Activated gamma-delta T cell (primary cell): Measurements from ENCODE around the gene HMCN1.

Source experiments
- DNase-seq: peaks from one replicate; lab custom pipeline; 2025; lab: John Stamatoyannopoulos, UW

HMCN1 gene

DNA sequence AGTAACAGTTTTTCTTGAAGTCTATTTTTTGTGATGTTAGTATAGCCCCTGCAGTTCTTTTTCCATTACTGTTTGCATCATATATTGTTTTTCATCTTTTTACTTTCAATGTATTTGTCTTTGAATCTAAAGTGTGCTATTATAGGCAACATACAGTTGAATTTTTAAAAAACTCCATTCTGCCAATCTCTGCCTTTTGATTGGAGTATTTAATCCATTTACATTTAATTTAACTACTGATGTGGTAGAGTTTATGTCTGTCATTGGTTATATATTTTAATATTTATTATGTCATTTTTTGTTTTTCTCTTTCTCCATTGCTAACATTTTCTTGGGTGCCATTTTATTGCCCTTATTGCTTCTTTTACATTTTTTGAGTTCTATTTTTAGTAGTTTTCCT lies 296.3 kb downstream of the HMCN1 start:
- DNase-seq: no peak

DNA sequence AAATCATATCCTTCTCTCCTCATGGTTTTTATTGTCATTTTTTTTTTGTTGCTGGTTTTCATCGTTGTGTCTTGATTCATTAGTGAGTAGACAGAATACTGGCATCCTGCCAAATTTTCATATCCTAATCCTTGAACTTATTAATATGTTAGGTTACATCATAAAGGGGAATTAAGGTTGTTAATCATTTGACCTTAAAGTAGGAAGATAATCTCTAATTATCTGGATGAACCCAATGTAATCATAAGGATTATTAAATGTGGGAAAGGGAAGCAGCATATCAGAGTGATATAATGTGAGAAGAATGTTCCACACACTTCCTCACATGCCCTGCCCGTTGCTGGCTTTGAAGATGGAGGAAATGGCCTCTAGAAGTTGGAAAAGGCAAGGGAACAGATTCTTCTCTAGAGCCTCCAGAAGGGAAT lies 299.7 kb downstream of the HMCN1 start:
- DNase-seq: no peak

DNA sequence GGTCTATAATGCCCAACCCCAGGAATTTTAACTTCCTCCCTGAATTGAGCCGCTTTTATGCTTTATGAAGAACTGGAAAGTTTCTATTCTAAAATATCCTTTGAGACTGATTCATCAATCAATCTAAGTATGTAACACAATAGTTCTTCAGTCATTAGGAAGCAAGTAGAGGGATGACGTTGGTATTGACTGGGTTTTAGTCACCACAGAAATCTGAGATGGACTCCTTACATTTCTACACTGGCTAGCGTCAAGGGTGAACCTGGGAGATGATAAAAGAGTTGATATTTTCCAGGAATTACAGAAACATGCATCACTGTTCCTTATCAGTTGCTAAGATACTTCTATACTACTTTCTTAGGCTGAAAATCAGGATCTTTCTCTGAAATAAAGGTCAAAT lies 308.0 kb downstream of the HMCN1 start:
- DNase-seq: no peak

- no peak for DNase-seq
These were observed 309.1 kb downstream of the HMCN1 start for GRCh38 chr1:186043296-186043695.

DNA sequence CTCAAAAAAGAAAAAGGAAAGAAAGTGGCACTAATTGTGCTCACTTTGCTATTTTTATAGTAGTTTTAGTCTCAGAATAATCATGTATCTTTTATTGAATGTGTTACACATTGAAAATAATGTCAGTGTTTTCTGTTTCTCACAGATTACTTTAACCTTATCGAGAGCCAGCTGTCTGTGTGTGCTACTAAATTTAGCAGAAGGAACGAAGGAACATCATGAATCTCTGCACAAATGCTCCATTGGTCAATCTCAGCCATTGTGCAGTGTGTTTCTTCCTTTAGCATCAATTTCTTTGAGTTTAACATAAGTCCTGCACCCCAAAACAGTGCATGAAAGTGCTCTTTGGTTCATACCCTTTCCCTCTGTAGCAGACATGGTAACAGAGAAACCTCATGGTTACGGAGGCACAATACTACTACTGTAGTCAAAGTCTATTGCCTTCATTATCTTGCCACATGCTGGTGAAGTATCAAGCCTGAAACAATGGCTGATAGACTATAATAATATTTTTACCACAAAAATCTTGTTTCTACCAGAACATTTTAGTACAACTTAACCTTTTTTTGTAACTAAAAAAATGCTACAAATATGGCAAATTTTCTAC lies 310.0 kb downstream of the HMCN1 start:
- no peak for DNase-seq

- no peak for DNase-seq
These were observed 312.4 kb downstream of the HMCN1 start for GRCh38 chr1:186046437-186047211.

DNA sequence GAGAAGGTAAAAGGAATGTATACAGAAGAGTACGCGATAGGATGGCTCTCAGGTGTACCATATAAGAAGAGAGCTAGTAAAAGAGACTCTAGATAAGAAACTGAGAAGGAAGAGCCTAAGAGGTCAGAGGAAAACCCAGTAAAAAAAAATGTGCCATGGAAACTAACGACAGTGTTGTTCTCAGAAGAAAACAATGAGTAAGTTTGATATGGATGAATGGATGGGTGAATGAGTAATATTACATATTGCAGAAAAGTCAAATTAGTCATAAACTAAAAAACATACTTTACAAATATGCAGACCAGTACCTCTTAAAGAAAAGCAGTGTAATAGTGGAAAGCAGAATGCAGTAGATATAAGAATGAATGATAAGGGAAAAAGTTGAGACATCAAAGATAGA lies 316.2 kb downstream of the HMCN1 start:
- no peak for DNase-seq

GRCh38 chr1:186054003-186054402 lies 319.8 kb downstream of the HMCN1 start:
- DNase-seq: no peak

GRCh38 chr1:186054932-186055331 lies 320.7 kb downstream of the HMCN1 start:
- DNase-seq: no peak

- no peak for DNase-seq
These were observed 321.7 kb downstream of the HMCN1 start for GRCh38 chr1:186055846-186056245.

- no peak for DNase-seq
These were observed 322.9 kb downstream of the HMCN1 start for GRCh38 chr1:186057086-186057485.

- no peak for DNase-seq
These were observed 325.1 kb downstream of the HMCN1 start for GRCh38 chr1:186059311-186059710.

DNA sequence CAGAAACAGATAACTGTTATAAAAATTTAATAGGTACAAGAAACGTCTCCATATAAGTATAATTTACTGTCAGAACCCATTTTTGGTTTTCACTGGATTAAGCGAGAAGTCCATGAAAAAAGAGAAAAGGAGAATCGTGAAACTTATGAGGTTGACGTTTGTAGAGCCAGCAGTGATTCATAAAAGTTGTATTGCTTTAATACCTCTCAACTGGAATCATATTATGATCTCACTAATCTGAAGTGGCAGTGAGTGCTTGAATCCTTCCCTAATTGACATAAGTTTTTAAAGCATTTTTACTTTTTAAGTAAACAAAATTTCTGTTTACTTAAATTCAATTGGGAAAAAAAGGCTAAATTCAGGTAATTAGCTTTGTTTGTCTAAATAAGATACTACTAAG lies 325.6 kb downstream of the HMCN1 start:
- DNase-seq: no peak

DNA sequence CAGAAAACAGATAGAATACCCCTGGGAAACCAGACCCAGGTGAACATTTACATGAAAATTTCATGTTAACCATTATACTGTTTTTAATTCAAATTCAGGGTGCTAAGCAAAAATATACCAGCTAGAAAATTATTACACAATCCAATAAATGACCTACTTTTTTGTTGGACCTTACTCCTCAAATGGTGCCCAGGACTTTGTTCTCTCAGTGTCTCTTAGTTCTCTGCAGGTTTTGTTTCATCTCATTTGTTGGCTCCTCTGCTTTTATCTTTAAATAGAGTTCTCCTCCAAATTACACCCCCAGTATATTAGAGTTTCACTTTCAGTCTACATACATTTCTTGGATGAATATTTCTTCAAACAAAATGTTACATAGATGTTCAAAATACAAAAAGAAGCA lies 326.0 kb downstream of the HMCN1 start:
- DNase-seq: no peak

DNA sequence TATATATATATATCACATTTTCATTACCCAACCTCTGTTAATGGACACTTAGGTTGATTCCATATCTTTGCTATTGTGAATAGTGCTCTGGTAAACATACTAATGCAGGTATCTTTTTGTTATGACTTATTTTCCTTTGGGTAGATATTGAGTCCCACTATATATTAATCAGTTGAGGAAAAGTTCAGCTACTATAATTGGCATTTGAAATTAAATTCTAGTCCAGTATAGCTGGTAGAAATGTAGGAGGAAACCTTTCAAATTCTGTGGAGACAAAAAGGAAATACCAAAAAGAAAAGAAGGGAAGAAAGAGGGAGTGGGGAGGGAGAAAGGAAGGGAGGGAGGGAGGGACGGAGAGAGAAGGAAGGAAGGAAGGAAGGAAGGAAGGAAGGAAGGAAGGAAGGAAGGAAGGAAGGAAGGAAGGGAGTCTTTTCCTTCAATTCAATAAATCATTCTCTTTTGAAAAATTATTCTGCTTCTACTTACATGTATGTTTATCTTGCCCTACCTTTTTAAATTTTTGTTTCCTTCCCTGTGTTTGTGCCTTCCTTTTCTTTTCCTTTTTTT lies 329.0 kb downstream of the HMCN1 start:
- no peak for DNase-seq

DNA sequence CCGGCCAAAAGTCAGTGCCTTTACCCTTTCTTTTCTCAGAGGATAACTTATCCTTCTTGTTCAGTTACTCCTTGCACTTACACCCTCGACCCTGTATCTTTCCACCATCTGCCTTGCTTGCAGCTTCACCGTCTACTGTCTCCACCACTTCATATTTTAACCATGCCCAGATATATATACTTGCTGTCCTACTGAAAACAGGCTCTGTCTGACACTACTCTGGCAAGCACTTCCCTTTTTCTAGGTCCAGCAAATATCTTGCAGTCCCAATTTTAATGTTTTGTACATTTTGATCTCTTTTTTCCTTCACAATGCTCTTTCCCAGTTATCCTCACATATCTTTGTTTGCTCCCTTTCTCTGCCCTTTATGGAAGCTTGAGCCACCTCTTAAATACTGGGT lies 332.2 kb downstream of the HMCN1 start:
- DNase-seq: no peak

DNA sequence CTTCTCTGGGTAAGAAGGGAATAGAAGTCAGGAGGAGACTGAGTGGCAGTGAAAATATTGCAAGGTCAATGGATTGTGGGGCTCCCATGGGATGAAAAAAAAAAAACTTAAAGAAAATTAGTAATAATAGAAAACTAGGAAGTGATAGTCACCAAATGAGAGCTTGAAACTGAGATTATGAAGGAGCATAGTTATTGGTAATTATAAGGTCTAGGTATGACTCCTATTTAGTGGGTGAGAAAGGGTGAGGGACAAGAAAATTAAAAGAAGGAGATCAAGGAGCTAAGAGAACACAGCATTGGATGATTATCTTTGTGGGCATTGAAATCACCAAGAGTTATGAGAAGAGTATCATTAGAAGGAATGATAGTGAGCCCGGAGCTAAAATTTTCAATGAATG lies 339.5 kb downstream of the HMCN1 start:
- no peak for DNase-seq

GRCh38 chr1:186076006-186076405 lies 341.8 kb downstream of the HMCN1 start:
- no peak for DNase-seq

DNA sequence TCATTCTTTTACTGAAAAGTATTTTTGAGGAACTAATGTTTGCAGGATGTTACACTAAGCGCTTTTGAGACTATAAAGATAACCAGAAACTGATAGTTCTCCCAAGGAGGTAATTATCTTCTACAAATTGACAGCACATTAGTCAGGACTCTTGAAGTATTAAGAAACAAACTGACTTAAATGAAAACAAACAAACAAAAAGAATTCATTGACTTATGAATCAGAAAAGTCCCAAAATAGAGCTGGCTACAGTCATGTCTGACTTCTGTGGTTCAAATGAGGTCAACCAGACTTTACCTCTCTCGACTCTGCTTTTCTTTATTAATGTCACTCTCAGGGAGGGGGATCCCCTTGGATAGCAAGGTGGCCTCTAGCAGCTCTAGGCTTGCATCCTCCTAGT lies 344.1 kb downstream of the HMCN1 start:
- no peak for DNase-seq

DNA sequence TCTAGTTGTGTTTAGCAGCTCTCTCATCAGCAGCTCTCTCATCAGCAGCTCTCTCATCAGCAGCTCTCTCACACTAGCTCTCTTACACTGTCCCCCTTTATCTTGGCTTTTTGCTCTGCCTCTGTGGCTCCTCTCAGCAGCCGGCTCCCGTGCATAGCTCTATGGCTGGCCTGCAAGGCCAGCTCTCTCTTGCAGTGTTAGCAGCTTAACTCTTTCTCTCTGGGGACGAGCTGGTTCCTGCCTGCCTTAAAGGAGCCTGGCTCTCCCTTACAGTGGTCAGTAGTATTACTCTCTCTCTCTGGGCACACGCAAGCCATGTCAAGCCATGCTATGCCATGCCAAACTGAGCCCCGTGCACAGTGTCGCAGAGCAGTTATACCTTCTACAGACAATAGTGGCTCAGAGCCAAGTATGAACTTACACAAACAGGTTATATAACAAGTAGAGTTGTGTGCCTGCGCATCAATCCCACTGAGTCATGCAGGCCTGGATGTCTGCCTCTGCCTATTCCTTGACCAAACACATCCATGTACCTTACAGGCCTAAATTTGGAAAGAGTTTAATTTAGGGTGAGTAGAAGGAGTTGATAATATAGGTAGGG lies 345.0 kb downstream of the HMCN1 start:
- DNase-seq: no peak

DNA sequence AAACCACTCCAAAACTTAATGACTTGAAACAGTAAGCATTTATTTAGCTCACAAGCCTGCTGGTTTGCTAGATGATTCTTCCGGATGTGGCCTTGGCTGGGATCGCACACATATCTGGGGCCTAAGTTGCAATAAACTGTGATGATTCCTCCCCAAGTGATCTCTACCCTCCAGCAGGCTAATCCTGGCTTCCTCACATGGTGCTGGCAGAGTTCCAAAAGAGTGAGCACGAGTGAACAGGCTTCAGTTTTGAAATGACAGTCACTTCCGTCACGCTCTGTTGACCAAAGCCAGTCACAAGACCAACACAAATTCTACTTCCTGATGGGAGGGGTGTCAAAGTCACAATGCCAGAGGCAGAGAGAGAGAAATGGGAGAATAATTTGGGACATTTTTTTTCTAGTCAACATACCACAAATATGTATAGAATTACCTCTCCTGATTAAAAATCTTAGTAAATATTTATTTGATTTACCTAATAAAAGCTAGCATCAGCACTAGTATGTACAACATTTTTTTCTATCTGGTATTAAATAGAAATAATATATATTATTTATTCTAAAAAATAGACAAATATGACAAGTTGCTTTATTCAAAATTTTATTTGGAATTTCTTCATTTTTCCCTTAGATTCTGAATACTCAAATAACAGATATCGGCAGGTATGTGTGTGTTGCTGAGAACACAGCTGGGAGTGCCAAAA lies 348.2 kb downstream of the HMCN1 start:
- DNase-seq: no peak

GRCh38 chr1:186086583-186086982 lies 352.4 kb downstream of the HMCN1 start:
- no peak for DNase-seq
